ENCODE data around the gene BCL11A.

DNA sequence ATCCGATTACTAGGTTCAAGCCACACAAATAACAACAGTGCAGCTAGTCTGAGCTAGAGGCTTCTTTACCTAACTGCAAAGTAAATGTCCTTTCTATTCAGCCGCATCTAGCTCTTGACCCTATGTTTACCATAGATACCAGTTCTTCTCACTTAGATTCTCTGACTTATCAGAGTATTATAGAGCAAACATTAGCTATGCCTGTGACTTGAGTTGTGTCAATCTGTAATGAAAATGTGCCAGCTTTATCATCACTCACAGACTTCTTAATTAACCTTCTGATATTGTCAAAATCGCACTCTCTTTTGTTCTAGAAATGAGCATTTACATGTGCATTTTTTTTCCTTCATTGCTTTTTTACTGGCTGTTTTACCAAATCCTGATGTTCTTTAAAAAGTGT is 79.9 kb downstream of the BCL11A start:
- TF ChIP-seq, protein P1, sequence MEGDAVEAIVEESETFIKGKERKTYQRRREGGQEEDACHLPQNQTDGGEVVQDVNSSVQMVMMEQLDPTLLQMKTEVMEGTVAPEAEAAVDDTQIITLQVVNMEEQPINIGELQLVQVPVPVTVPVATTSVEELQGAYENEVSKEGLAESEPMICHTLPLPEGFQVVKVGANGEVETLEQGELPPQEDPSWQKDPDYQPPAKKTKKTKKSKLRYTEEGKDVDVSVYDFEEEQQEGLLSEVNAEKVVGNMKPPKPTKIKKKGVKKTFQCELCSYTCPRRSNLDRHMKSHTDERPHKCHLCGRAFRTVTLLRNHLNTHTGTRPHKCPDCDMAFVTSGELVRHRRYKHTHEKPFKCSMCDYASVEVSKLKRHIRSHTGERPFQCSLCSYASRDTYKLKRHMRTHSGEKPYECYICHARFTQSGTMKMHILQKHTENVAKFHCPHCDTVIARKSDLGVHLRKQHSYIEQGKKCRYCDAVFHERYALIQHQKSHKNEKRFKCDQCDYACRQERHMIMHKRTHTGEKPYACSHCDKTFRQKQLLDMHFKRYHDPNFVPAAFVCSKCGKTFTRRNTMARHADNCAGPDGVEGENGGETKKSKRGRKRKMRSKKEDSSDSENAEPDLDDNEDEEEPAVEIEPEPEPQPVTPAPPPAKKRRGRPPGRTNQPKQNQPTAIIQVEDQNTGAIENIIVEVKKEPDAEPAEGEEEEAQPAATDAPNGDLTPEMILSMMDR (IDR thresholded peaks at IDR 0.05) = no peak
- TF ChIP-seq POLR2A (IDR thresholded peaks at IDR 0.05) = no peak
